ENCODE data around the gene BAZ1A.

DNA sequence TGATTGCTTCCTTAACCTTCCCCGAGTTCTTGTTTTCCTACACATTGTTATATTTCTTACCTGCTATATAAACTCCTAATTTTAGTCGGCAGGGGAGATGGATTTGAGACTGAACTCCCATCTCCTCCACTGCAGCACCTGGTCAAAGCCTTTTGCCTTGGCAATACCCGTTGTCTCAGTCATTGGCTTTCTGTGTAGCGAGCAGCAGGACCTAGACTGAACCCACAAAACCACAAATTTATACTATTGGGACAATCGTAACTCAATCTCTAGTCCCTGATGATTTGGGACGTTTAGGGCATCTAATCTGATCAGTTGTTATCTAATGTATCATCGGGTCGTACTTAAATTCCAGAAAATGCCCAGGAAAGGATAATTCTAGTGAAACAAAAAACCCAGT lies 37.8 kb upstream of the BAZ1A start:
- TF ChIP-seq GABPA (IDR thresholded peaks at IDR 0.05 in 1 of 2, conservative IDR thresholded peaks at IDR 0.05 in 1 of 2): no peak
- no peak for TF ChIP-seq REST (IDR thresholded peaks at IDR 0.05)
- TF ChIP-seq, protein P1, sequence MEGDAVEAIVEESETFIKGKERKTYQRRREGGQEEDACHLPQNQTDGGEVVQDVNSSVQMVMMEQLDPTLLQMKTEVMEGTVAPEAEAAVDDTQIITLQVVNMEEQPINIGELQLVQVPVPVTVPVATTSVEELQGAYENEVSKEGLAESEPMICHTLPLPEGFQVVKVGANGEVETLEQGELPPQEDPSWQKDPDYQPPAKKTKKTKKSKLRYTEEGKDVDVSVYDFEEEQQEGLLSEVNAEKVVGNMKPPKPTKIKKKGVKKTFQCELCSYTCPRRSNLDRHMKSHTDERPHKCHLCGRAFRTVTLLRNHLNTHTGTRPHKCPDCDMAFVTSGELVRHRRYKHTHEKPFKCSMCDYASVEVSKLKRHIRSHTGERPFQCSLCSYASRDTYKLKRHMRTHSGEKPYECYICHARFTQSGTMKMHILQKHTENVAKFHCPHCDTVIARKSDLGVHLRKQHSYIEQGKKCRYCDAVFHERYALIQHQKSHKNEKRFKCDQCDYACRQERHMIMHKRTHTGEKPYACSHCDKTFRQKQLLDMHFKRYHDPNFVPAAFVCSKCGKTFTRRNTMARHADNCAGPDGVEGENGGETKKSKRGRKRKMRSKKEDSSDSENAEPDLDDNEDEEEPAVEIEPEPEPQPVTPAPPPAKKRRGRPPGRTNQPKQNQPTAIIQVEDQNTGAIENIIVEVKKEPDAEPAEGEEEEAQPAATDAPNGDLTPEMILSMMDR (IDR thresholded peaks at IDR 0.05; ENCODE audit: low read depth, low read length, missing input control): no peak
- TF ChIP-seq RAD21 (IDR thresholded peaks at IDR 0.05): no peak
- TF ChIP-seq YY1 (IDR thresholded peaks at IDR 0.05): no peak
- TF ChIP-seq JUND (IDR thresholded peaks at IDR 0.05): no peak
- TF ChIP-seq RXRA (IDR thresholded peaks at IDR 0.05): no peak
- no peak for TF ChIP-seq NR2F2 (IDR thresholded peaks at IDR 0.05)
- no peak for TF ChIP-seq ATF3 (IDR thresholded peaks at IDR 0.05)
- no peak for TF ChIP-seq EGR1 (IDR thresholded peaks at IDR 0.05; ENCODE audit: low read depth in 2 of 2)

Data from liver (tissue), 3 donors.